ENCODE data around the gene SLC6A19. TPM values are rescaled to one million over a fixed set of nuclear protein-coding genes. Genes with fewer than 3 reads are reported as not detected.
"Not testable (repeated sequence)": the region's sequence is repeated elsewhere in the genome, so short reads cannot be mapped to it uniquely, and the experiment has no call there.

Gene SLC6A19
- total and polyA plus RNA-seq, 2 experiments from 2014 or later: 0.09 to 0.32 TPM

DNA sequence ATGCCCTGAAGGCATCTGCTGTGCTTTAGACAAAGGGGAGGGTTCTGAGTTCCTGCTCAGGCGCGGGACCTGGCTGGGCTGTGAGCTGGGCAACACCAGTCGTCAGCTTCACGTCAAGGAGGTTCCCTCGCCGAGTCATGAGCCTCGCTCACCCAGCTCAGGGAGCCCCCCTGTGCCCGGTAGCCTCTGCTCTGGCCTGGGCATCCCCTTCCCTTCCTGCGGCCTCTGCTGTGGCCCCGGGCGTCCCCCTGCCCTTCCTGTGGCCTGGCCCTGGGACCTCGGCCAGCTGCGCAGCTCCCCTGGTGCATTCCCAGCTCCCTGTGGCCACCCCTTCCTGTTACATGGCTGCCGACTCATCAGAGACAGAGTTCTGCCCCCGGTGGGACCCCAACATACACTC lies 63.6 kb downstream of the SLC6A19 start:
- TF ChIP-seq, protein P1, sequence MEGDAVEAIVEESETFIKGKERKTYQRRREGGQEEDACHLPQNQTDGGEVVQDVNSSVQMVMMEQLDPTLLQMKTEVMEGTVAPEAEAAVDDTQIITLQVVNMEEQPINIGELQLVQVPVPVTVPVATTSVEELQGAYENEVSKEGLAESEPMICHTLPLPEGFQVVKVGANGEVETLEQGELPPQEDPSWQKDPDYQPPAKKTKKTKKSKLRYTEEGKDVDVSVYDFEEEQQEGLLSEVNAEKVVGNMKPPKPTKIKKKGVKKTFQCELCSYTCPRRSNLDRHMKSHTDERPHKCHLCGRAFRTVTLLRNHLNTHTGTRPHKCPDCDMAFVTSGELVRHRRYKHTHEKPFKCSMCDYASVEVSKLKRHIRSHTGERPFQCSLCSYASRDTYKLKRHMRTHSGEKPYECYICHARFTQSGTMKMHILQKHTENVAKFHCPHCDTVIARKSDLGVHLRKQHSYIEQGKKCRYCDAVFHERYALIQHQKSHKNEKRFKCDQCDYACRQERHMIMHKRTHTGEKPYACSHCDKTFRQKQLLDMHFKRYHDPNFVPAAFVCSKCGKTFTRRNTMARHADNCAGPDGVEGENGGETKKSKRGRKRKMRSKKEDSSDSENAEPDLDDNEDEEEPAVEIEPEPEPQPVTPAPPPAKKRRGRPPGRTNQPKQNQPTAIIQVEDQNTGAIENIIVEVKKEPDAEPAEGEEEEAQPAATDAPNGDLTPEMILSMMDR (IDR thresholded peaks at IDR 0.05; ENCODE audit: low read depth, low read length): no peak
- Histone ChIP-seq H3K27ac (no peak overlapping the region), H3K36me3 (no peaks in the 10 kb centered on the region), H3K4me3 (no peak overlapping the region), H3K4me1 (ENCODE audit: low read depth) (no peaks in the 10 kb centered on the region), H3K9me3 (ENCODE audit: low read depth) (no peaks in the 10 kb centered on the region), H3K27me3 (no peaks in the 10 kb centered on the region)
- no peak for DNase-seq (ENCODE audit: low read depth in 1 of 2, low spot score in 1 of 2)

DNA sequence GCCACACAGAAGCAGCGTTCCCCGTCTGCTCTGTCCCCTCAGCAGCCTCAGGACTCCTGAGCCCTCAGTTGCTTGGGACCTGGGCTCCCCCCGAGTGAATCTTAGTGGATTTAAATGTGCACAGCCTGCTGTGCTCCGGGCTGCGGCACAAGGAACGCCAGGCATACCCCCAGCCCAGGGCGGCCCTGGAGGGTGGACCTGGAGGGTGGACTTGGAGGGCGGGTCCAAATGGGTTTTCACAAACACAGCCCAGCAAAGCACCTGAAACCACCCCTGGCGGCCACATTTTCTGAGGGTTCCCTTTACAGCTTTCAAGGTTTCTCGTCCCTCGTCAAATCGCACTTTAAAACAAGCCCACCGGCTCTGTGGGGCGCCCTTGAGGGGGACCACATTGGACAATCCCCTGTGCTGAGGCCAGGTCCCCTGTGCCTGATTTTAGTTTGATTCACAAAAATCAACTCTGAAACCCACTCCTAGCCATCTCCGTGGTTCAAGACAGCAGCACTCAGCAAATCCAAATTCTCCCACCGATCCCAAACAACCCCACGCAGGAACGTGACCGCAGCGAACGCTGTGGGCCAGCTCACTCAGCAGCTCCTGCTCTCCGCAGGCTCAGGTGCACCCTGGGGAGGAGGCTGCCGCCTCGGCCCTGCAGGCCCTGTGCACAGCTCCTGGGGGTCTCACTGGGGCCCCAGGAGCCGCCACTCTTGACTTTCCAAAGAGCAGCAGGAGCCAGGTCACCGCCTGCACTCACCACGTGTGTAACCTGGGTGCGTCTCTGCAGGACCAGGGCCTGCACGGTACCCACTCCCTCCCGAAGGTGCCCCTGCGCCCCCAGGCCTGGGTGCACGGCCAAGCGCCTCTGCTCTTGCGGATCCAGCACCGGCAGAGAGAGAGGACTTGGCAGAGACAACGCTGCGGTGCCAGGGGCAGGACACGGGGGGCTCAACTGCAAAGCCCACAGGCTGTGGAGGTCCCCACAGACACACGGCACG lies 64.4 kb downstream of the SLC6A19 start:
- Histone ChIP-seq H3K27ac (no peak overlapping the region), H3K36me3 (no peaks in the 10 kb centered on the region), H3K27me3 (no peaks in the 10 kb centered on the region), H3K4me1 (ENCODE audit: low read depth) (no peaks in the 10 kb centered on the region), H3K9me3 (ENCODE audit: low read depth) (no peaks in the 10 kb centered on the region), H3K4me3 (no peak overlapping the region)
- DNase-seq (ENCODE audit: low read depth in 1 of 2, low spot score in 1 of 2): no peak
- TF ChIP-seq, protein P1 (IDR thresholded peaks at IDR 0.05; ENCODE audit: low read depth, low read length): no peak

DNA sequence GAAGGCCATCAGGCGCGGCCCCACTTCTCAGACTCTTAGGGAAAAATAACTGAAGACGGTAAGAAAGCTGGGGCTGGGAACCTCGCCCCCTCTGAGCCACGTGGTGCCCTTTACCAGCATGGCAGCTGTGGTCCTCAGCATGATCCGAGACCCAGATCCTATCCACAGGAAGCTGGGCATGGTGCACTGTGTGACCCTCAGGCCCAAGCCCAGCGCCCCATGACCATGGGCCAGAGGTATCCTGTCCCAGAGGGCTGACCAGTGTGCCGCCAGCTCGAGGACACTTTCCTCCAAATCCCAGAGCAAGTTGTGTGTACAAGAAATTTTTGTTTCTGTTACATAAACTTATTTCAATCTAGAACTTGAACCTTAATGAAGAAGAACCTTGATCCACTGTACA lies 65.4 kb downstream of the SLC6A19 start:
- H3K36me3 ChIP-seq: no peaks in the 10 kb centered on the region
- H3K4me3 ChIP-seq: no peak overlapping the region
- H3K4me1 ChIP-seq (ENCODE audit: low read depth): no peaks in the 10 kb centered on the region
- TF ChIP-seq, protein P1 (IDR thresholded peaks at IDR 0.05; ENCODE audit: low read depth, low read length): no peak
- H3K9me3 ChIP-seq (ENCODE audit: low read depth): no peaks in the 10 kb centered on the region
- no peak overlapping the region for H3K27ac ChIP-seq
- no peak for DNase-seq (ENCODE audit: low read depth in 1 of 2, low spot score in 1 of 2)
- no peaks in the 10 kb centered on the region for H3K27me3 ChIP-seq

DNA sequence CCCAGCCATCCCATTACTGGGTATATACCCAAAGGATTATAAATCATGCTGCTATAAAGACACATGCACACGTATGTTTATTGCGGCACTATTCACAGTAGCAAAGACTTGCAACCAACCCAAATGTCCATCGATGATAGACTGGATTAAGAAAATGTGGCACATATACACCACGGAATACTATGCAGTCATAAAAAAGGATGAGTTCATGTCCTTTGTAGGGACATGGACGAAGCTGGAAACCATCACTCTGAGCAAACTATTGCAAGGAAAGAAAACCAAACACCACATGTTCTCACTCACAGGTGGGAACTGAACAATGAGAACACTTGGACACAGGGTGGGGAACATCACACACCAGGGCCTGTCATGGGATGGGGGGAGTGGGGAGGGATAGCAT lies 66.1 kb downstream of the SLC6A19 start:
- H3K27ac ChIP-seq; H3K4me3 ChIP-seq; H3K36me3 ChIP-seq; H3K4me1 ChIP-seq (ENCODE audit: low read depth); DNase-seq (ENCODE audit: low read depth in 1 of 2, low spot score in 1 of 2); H3K27me3 ChIP-seq; H3K9me3 ChIP-seq (ENCODE audit: low read depth): not testable (repeated sequence)

DNA sequence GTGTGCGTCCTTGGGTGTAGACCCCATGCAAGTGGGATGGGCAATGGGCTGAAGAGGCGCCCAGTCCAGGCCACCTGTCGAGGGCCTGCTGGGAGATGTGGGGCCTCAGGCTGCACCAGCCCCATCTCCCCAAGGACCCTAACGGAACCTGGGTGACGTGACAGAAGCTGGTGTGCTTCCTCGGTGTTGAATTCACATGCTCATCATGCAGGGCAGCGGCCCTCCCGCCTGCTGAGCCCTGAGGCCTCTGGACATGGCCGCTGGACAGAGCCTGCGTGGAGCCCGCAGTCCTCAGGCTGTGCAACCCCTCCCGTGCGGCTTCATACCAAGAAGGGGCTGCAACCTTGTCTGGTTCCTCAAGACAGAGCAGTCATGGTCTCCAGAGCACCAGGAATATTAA lies 66.7 kb downstream of the SLC6A19 start:
- Histone ChIP-seq H3K27me3 (no peaks in the 10 kb centered on the region), H3K9me3 (ENCODE audit: low read depth) (no peaks in the 10 kb centered on the region), H3K36me3 (no peaks in the 10 kb centered on the region), H3K27ac (no peak overlapping the region), H3K4me3 (no peak overlapping the region), H3K4me1 (ENCODE audit: low read depth) (no peaks in the 10 kb centered on the region)
- DNase-seq (ENCODE audit: low read depth in 1 of 2, low spot score in 1 of 2): no peak
- TF ChIP-seq, protein P1 (IDR thresholded peaks at IDR 0.05; ENCODE audit: low read depth, low read length): no peak

DNA sequence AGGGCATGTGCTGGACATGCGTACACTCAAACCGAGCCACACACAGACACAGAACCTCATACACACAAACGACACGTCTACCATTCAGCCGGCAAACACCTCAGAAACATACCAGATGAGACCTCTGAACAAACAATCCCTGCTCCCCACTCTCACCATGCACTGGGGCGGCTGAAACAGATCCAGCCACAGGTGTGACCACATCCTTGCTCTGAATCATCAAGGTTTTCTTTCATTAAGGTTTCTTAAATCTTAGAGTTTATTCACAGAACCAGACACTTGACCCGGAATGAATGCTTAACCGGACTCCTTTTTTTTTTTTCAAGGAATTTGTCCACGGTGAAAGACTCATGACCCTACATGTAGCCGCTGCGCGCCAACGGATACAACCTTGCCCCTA lies 67.3 kb downstream of the SLC6A19 start:
- TF ChIP-seq, protein P1 (IDR thresholded peaks at IDR 0.05; ENCODE audit: low read depth, low read length): no peak
- Histone ChIP-seq H3K9me3 (ENCODE audit: low read depth) (no peaks in the 10 kb centered on the region), H3K4me1 (ENCODE audit: low read depth) (no peaks in the 10 kb centered on the region), H3K27me3 (no peaks in the 10 kb centered on the region), H3K4me3 (no peak overlapping the region), H3K36me3 (no peaks in the 10 kb centered on the region), H3K27ac (no peak overlapping the region)
- DNase-seq (ENCODE audit: low read depth in 1 of 2, low spot score in 1 of 2): no peak

Measured in cardiac muscle cell (in vitro differentiated cells and primary cell).